Astrocyte (in vitro differentiated cells and primary cell): Measurements from ENCODE around the gene TENM3.
"Not testable (repeated sequence)": the region's sequence is repeated elsewhere in the genome, so short reads cannot be mapped to it uniquely, and the experiment has no call there.

Experiments used
- CTCF ChIP-seq: IDR thresholded peaks from 2 replicates; pipeline ENCODE4 v1.5.1; 2011; ENCODE audit warnings: low read depth, mild to moderate bottlenecking, inconsistent platforms, low read length, moderate library complexity; ENCODE audit not compliant: insufficient read depth
- EZH2 ChIP-seq: IDR thresholded peaks from 2 replicates; pipeline ENCODE4 v1.6.1; 2012; ENCODE audit warnings: mild to moderate bottlenecking, low read length, inconsistent platforms; ENCODE audit not compliant: insufficient read depth

- TF ChIP-seq CTCF, EZH2: not testable (repeated sequence)
These were observed 143.4 kb downstream of the TENM3 start for GRCh38 chr4:182386576-182386975.
